Measurements from ENCODE around the gene CAPZA1.
A peak's percentile ranks its signal among the peaks of the same experiment; 100 is the strongest.

Gene CAPZA1

DNA sequence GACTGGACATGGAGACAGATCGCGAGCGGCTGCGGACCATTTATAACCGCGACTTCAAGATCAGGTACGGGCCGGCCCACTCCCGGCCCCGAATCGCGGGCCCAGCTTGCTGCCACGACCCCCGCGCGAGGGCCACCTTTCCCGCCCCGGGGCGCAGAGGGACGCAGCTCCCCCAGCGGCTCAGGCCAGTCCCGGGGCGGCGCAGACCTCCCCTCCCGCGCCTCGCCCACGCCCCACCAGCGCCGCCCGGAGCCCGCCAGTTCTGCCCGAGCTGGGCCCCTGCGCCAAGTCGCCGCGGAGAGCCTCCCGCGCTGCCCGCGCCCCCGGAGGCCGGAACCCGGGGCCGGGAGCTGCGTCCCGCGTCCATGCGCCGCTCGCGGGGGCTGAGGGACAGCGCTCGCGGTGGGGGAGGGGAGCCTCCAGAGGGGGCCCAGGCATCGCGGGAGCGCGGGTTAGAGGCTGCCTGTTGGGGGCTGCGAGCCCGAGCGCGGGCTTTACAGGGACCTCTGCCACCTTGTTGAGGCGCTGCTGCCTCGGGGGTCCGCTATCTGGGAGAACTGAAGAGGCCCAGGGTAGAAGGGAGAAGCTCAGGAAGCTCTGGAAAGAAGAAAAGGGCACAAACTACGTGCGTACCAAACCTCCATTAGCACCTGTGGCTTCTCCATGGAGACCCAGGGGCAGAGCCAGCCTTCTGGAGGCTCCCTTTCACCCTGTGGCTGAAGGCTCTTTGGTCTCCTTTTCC is 55.5 kb downstream of the CAPZA1 start:
- DNase-seq (ENCODE audit: low read depth, low spot score): no peak
- H3K27ac ChIP-seq: peak overlapping the region; percentile 73

DNA sequence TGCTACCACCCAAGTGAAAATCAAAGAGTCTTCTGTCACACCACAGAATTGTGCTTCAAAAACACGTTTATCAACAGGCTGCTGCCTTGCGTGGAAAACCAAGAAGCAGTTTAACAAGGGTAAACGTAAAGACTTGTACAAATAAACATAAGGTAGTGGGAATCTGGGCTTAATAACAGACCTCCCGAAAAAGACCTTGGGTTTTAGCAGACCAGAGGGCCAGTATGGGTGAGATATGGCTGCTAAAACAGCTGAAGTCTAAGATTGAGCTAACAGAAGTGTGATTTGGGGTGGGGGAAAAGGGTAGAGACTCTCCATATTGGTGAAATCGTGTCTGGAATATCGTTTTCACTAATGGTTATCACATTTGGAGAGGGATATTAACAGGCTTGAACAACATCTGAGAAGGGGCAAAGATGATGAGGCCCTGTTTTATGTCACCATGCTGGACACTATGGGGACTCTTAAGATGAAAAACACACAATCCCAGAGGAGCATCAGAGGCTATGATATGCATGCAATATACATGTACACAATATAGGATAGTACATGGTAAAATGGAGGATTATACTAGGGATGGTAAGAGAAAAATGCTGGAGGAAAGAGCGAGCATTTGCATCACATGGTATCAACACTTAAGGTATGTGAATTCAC is 56.2 kb downstream of the CAPZA1 start:
- DNase-seq (ENCODE audit: low read depth, low spot score): no peak
- H3K27ac ChIP-seq: no peak overlapping the region

- DNase-seq (ENCODE audit: low read depth, low spot score): no peak
- H3K27ac ChIP-seq: no peak overlapping the region
Measured at GRCh38 chr1:112676543-112676942, 56.9 kb downstream of the CAPZA1 start.

DNA sequence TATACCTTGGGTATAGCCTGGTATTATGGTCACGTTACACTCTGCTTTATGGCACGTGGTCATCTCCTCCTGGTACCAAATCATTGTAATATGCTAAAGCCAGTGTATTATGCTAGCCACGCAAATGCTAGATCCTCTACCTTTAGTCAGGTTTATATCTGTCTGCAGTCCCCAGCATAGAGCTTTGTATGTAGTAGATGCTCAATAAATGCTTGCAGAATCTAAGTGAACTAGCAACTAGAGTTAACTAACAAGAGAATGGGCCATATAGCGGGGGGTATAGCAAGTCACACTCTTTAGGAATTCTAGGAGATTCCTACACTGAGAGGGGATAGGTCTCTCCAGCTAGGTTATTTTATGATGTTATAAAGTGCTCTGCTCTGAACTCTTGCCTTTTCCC is 57.9 kb downstream of the CAPZA1 start:
- no peak for DNase-seq (ENCODE audit: low read depth, low spot score)
- H3K27ac ChIP-seq: no peak overlapping the region

DNA sequence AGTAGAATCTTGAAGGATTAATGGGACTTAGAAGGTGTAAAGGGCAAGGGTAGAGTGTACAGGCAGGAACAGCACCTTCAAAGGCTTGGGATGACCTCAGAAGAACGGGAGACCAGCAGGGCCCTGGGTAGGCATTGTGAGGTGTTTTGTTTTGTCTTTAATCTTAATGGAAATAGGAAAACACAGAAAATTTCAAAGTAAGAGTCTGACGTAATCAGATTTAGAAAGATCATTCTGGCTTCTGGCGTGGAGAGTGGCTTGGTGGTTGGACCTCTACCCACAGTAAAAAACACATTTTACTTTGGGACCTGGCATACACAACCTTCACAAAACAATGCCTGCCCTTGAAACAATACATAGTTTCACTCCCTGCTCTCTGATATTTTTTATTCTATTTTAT is 59.0 kb downstream of the CAPZA1 start:
- no peak for DNase-seq (ENCODE audit: low read depth, low spot score)
- H3K27ac ChIP-seq: no peak overlapping the region

- peak overlapping the region; percentile 78 for H3K27ac ChIP-seq
- DNase-seq (ENCODE audit: low read depth, low spot score): no peak
Measured at GRCh38 chr1:112685913-112686312, 66.3 kb downstream of the CAPZA1 start.

GRCh38 chr1:112686417-112686816 is 66.8 kb downstream of the CAPZA1 start:
- H3K27ac ChIP-seq: peak overlapping the region; percentile 78
- no peak for DNase-seq (ENCODE audit: low read depth, low spot score)

GRCh38 chr1:112686835-112687234 is 67.2 kb downstream of the CAPZA1 start:
- H3K27ac ChIP-seq: peak overlapping the region; percentile 78
- no peak for DNase-seq (ENCODE audit: low read depth, low spot score)

GRCh38 chr1:112687361-112687760 is 67.7 kb downstream of the CAPZA1 start:
- DNase-seq (ENCODE audit: low read depth, low spot score): peak; percentile 97
- peak overlapping the region; percentile 78 for H3K27ac ChIP-seq

DNA sequence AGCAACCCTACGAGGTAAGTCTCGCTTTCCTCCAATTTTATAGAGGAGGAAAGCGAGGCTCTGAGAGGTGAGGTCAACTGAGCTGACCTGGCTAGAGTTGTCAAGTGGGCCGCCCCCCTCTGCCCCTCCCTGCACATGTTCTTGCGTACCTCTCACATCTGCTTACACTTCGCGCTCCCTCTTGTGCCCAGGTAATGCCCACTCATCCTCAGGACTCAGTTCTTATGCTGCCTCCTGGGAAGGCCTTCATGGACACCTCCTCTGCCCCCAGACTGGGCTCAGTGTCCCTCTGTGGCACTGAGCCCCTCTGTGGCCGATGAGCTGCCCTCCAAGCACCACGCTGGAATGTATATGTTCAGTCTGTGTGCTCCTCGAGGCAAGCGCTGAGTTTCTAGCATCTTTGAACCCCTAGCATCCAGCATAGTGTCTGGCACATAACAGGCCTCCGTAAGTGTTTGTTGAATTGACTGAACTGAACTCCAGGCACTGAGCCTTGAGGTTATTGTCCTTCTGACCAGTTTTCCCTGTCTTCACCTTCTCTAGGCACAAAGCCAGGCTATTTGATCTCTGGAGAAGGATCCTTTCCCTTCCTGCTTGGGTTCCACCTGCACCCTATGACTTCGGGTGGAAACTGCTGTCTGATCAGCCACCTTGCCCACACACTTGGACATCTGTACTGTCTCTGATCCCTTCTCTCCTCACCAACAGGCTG is 68.3 kb downstream of the CAPZA1 start:
- no peak for DNase-seq (ENCODE audit: low read depth, low spot score)
- H3K27ac ChIP-seq: peak overlapping the region; percentile 78

DNA sequence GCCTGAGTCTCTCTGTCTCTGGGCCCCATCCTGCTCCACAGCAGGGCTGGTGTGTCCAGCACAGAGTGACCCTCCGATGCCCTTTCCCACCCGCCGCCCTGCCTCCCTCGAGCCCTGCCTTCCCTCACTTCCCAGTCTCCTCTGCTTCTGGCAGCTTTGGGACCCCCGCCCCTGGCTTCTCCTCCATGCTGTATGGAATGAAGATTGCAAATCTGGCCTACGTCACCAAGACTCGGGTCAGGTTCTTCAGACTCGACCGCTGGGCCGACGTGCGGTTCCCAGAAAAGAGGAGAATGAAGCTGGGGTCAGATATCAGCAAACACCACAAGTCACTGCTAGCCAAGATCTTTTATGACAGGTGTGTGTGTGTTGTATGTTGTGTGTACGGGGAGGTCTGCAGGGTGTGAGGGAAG is 69.2 kb downstream of the CAPZA1 start:
- DNase-seq (ENCODE audit: low read depth, low spot score): no peak
- H3K27ac ChIP-seq: no peak overlapping the region

DNA sequence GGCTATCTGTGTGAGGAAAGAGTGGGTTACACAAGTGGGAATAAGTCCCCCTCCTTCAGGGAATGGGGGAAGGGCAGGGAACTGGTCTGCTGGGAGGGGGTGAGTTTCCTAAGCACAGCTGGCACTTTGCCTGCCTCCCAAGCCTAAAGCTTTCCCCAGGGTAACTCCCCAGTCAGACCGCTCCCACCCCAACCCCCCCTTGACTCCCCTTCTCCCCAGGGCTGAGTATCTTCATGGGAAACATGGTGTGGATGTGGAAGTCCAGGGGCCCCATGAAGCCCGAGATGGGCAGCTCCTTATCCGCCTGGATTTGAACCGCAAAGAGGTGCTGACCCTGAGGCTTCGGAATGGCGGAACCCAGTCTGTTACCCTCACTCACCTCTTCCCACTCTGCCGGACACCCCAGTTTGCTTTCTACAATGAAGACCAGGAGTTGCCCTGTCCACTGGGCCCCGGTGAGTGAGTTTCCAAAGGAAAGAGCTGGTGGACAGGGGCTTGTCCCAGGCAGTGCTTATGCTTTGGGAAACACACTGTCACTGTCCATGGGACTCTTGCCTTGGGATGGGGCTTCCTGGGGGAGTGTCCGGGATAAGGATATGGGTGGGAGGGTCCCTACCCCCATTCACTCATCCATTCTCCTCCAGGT is 69.7 kb downstream of the CAPZA1 start:
- no peak for DNase-seq (ENCODE audit: low read depth, low spot score)
- H3K27ac ChIP-seq: no peak overlapping the region

DNA sequence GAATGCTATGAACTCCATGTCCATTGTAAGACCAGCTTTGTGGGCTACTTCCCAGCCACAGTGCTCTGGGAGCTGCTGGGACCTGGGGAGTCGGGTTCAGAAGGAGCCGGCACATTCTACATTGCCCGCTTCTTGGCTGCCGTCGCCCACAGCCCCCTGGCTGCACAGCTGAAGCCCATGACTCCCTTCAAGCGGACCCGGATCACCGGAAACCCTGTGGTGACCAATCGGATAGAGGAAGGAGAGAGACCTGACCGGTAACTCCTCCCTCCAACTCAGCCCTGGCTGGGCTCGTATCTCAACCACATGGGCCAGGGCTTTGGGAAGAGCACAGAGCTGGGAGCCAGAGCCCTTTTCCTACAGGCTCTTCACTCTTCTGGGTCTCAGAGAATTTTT is 70.2 kb downstream of the CAPZA1 start:
- DNase-seq (ENCODE audit: low read depth, low spot score): no peak

GRCh38 chr1:112692681-112693080 is 73.0 kb downstream of the CAPZA1 start:
- H3K27ac ChIP-seq: no peak overlapping the region
- DNase-seq (ENCODE audit: low read depth, low spot score): no peak

More for the DNA sequence above, 70.2 kb downstream of the CAPZA1 start:
- H3K27ac ChIP-seq: no peak overlapping the region

DNA sequence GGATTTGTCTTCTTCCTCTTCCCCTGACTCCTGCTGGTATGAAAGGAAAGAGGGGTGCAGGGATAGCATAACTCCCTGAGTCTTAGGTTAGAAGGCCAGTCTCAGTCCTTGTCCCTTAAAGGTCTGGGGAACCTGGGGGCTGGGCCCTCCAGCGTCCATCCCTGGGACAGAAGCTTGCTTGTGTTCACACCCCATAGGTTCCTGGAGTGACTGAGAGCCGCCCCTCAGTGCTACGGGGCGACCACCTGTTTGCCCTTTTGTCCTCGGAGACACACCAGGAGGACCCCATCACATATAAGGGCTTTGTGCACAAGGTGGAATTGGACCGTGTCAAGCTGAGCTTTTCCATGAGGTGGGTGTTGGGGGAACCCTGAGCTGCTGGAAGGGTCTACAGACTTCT is 74.2 kb downstream of the CAPZA1 start:
- H3K27ac ChIP-seq: no peak overlapping the region
- no peak for DNase-seq (ENCODE audit: low read depth, low spot score)

DNA sequence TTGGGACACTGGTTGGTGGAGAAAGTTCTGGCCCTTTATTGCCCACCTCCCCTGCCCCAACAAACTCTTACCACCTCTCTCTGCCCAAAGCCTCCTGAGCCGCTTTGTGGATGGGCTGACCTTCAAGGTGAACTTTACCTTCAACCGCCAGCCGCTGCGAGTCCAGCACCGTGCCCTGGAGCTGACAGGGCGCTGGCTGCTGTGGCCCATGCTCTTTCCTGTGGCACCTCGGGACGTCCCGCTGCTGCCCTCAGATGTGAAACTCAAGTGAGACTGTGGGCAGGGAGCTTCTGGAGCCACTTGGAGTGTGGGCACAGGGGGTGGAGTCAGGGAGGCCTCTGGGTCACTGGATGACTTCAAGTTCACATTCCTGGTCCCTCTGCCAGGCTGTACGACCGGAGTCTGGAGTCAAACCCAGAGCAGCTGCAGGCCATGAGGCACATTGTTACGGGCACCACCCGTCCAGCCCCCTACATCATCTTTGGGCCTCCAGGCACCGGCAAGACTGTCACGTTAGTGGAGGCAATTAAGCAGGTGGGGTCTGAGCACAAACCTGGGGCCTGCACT is 74.8 kb downstream of the CAPZA1 start:
- no peak overlapping the region for H3K27ac ChIP-seq
- no peak for DNase-seq (ENCODE audit: low read depth, low spot score)

DNA sequence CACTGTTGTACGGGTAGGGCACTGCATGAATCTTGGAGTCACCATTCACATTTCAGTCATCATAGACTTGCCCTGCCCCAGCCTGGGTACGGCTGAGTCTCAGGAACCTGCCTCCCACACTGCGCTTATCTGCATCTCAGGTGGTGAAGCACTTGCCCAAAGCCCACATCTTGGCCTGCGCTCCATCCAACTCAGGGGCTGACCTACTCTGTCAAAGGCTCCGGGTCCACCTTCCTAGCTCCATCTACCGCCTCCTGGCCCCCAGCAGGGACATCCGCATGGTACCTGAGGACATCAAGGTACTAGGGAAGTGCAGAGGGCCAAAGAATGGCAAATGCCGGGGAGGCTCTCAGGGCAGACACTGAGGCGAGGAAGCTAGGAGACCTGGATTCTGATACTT is 75.6 kb downstream of the CAPZA1 start:
- no peak overlapping the region for H3K27ac ChIP-seq
- no peak for DNase-seq (ENCODE audit: low read depth, low spot score)

DNA sequence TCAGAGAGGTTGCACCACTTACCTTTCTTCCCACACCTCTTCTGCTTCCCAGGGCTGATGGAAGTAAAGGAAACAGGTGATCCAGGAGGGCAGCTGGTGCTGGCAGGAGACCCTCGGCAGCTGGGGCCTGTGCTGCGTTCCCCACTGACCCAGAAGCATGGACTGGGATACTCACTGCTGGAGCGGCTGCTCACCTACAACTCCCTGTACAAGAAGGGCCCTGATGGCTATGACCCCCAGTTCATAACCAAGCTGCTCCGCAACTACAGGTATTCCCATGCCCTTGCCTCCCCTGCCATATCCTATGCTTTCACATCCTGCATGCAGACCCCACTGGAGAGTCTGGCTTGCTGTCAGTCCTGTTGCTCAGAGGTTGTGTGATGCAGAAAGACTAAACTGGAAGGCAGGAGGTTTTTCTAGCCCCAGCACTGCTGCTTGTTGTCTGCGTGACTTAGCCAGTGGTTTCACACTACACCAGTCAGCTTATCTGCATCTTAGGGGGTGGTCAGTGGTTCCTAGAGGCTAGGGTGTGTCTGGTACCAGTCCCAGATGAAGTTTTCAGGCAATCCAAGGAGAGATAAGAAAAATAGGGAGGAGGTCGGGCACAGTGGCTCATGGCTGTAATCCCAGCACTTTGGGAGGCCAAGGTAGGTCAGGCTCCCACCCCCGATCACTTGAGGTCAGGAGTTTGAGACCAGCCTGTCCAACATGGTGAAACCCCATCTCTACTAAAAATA is 77.1 kb downstream of the CAPZA1 start:
- no peak for DNase-seq (ENCODE audit: low read depth, low spot score)
- H3K27ac ChIP-seq: no peak overlapping the region

DNA sequence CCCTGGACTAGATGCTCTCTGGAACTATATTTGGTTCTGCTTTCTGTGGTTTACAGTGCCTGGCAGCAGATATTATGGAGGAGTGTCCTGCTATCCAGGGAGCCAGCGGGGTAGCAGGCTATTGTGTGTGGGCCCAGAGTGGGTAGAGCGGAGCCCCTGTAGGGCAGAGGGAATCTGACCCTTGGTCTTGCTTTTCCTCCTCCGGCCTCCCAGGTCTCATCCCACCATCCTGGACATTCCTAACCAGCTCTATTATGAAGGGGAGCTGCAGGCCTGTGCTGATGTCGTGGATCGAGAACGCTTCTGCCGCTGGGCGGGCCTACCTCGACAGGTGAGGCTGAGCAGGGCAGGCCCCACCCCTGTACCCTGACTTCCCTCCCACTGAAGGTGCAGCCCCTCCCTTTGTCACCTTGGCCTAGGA is 78.2 kb downstream of the CAPZA1 start:
- H3K27ac ChIP-seq: no peak overlapping the region
- no peak for DNase-seq (ENCODE audit: low read depth, low spot score)

Data from epithelial cell of prostate (primary cell).